Osteoblast (primary cell): ENCODE results near the gene CDH4. TPM values are rescaled to one million over a fixed set of nuclear protein-coding genes. Genes with fewer than 3 reads are reported as not detected.

Experiments
- DNase-seq: peaks from one replicate; pipeline ENCODE4 v3.0.0; 2011; ENCODE audit warnings: low spot score, mixed read lengths; ENCODE audit not compliant: insufficient read length; ENCODE audit errors: missing footprints
- H2AFZ ChIP-seq: 2 replicates; pipeline ENCODE4 v1.6.0; 2011; ENCODE audit warnings: mild to moderate bottlenecking, low read length
- H3K27ac ChIP-seq: 2 replicates; pipeline ENCODE4 v1.5.1; 2011; ENCODE audit warnings: mild to moderate bottlenecking, low read depth, low read length, moderate library complexity
- H3K27me3 ChIP-seq: 2 replicates; pipeline ENCODE4 v1.6.0; 2012; ENCODE audit warnings: mild to moderate bottlenecking, control low read depth, inconsistent platforms, low read length, moderate library complexity; ENCODE audit not compliant: insufficient read depth
- H3K36me3 ChIP-seq: 2 replicates; pipeline ENCODE4 v1.5.1; 2011; ENCODE audit warnings: mild to moderate bottlenecking, low read length, control low read depth, moderate library complexity; ENCODE audit not compliant: insufficient read depth
- H3K4me1 ChIP-seq: 2 replicates; pipeline ENCODE4 v1.5.1; 2011; ENCODE audit warnings: mild to moderate bottlenecking, low read length, control low read depth, moderate library complexity; ENCODE audit not compliant: insufficient read depth
- H3K4me2 ChIP-seq: 2 replicates; pipeline ENCODE4 v1.6.0; 2011; ENCODE audit warnings: mild to moderate bottlenecking, low read length; ENCODE audit not compliant: insufficient read depth
- H3K4me3 ChIP-seq: fragments of 200-600 bp; sonication (generic); 3 replicates; pipeline ENCODE4 v1.5.1; 2012; ENCODE audit warnings: mild to moderate bottlenecking, low read length, inconsistent platforms; ENCODE audit not compliant: insufficient read depth
- H3K79me2 ChIP-seq: 2 replicates; pipeline ENCODE4 v1.6.0; 2012; ENCODE audit warnings: mild to moderate bottlenecking, low read length, control low read depth, inconsistent platforms; ENCODE audit not compliant: insufficient read depth
- H3K9me3 ChIP-seq: 2 replicates; pipeline ENCODE4 v1.5.1; 2011; ENCODE audit warnings: low read depth, low read length, control low read depth
- H4K20me1 ChIP-seq: 2 replicates; pipeline ENCODE4 v1.6.0; 2012; ENCODE audit warnings: mild to moderate bottlenecking, low read length, control low read depth; ENCODE audit not compliant: insufficient read depth
- CTCF ChIP-seq: IDR thresholded peaks from 2 replicates; pipeline ENCODE4 v1.5.1; 2011; ENCODE audit warnings: mild to moderate bottlenecking, low read depth, low read length, moderate library complexity; ENCODE audit errors: extremely low read depth
- total RNA-seq: library from RNA; depleted of rRNA; stranded (reverse); fragments of >200 nt; gene quantifications from 2 replicates; pipeline ENCODE4 v1.2.3, GENCODE V29; 2012

CDH4 gene
- total RNA-seq, 1 donor, result 1.1 TPM

DNA sequence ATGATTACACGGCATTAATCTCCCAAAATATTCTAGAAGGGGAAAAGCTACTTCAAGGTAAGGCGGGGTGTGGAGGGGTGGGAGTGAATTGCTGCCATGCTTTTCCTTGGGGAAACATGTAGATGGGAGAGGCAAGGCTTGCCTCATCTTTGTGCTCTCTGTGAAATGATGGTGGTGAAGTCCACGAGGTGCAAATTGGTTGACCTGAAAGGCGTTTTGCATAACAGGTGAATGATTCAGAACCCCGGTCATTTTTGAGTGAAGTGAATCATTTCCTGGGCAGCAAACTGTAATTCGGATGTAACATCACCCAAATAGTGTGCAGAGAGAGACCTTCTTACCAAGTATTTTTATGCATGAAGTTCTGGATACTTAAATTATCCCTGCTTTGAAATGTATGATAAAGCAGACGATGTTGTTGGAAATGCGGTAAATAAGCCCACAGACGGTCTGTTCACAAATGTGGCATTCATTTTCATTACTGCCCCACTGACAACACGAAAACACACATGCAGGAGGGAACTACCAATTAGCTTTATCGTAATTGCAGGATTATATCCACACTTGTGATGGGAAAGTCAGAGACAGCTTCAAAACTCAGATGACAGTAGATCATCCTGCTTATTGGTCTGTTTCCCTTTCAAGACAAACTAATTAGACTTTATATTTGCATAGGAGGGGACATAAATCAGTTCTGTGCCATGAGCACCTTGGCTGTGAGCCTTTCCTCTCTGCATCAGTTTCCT lies 3.0 kb downstream of the CDH4 start:
- Histone ChIP-seq H3K36me3 (no peaks in the 10 kb centered on the region), H3K4me3 (no peak overlapping the region), H3K4me2 (peak overlapping the region; percentile 58), H3K9me3 (no peaks in the 10 kb centered on the region), H3K27me3 (peaks cover 14% of the 10 kb centered on the region), H2AFZ (no peak overlapping the region), H3K79me2 (no peaks in the 10 kb centered on the region), H3K27ac (peak overlapping the region; percentile 33), H3K4me1 (peaks cover 15% of the 10 kb centered on the region), H4K20me1 (no peaks in the 10 kb centered on the region)
- TF ChIP-seq CTCF, result no peak
- peak; percentile 92 for DNase-seq

DNA sequence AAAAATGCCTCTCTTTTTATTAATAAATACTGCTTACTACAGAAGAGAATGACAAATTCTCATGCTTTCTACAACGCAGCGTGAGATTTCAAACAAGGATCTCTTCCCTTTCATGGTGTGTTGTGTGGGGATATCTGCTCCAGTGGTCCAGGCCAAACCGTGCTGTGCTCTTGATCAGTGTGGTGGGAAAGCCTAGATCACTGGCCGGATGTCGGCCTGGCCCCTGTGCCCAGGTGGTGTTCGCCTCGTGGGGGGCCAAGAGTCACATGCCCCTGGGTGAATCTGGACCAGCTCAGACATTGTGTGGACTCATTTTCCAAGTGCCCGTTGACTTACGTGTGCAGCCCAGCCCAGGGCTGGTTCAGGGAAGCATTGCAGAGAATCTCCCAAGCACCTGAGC lies 4.3 kb downstream of the CDH4 start:
- H2AFZ ChIP-seq, result no peak overlapping the region
- H4K20me1 ChIP-seq, result no peaks in the 10 kb centered on the region
- no peak overlapping the region for H3K27ac ChIP-seq
- no peak for TF ChIP-seq CTCF
- peaks cover 5% of the 10 kb centered on the region for H3K27me3 ChIP-seq
- no peak overlapping the region for H3K4me2 ChIP-seq
- H3K4me1 ChIP-seq, result peaks cover 15% of the 10 kb centered on the region
- DNase-seq, result no peak
- H3K79me2 ChIP-seq, result no peaks in the 10 kb centered on the region
- no peaks in the 10 kb centered on the region for H3K36me3 ChIP-seq
- H3K4me3 ChIP-seq, result no peak overlapping the region
- H3K9me3 ChIP-seq, result no peaks in the 10 kb centered on the region

GRCh38 chr20:61256824-61257223 lies 4.8 kb downstream of the CDH4 start:
- DNase-seq, result no peak
- no peak overlapping the region for H3K27ac ChIP-seq
- no peak overlapping the region for H3K4me3 ChIP-seq
- no peaks in the 10 kb centered on the region for H3K36me3 ChIP-seq
- TF ChIP-seq CTCF, result no peak
- H3K27me3 ChIP-seq, result peaks cover under 1% of the 10 kb centered on the region
- H3K79me2 ChIP-seq, result no peaks in the 10 kb centered on the region
- no peaks in the 10 kb centered on the region for H4K20me1 ChIP-seq
- H3K9me3 ChIP-seq, result no peaks in the 10 kb centered on the region
- H2AFZ ChIP-seq, result no peak overlapping the region
- no peak overlapping the region for H3K4me2 ChIP-seq
- H3K4me1 ChIP-seq, result peaks cover 15% of the 10 kb centered on the region

DNA sequence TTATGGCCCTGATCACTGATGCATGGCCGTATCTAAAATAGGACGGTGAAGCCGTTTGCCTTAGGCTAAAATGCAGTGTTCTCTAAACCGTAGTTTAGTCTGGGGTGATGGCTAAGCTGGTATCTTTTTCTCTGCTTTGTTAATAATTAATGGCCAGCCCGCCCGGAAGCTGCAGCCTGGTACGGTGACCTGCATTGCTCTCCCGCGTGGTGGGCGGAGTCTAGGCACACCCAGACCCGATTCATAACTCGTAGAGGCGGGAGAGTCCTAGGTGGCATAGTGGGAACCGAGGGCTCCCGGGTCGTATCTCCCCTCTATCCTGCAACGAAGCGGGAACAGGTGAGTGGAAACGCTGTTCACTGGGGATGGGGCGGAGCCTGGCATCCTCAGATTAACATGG lies 5.5 kb downstream of the CDH4 start:
- peak; percentile 25 for DNase-seq
- Histone ChIP-seq H3K27me3 (no peaks in the 10 kb centered on the region), H3K4me3 (no peak overlapping the region), H3K36me3 (no peaks in the 10 kb centered on the region), H3K79me2 (no peaks in the 10 kb centered on the region), H2AFZ (no peak overlapping the region), H4K20me1 (peaks cover 2% of the 10 kb centered on the region), H3K9me3 (no peaks in the 10 kb centered on the region), H3K4me1 (peaks cover 15% of the 10 kb centered on the region), H3K4me2 (no peak overlapping the region), H3K27ac (no peak overlapping the region)
- TF ChIP-seq CTCF, result no peak
